ENCODE results near the gene DCDC1. TPM values are rescaled to one million over a fixed set of nuclear protein-coding genes. Genes with fewer than 3 reads are reported as not detected.

The DCDC1 gene
- total and polyA plus RNA-seq, 2 experiments from 2014 or later: 1.1 TPM; not detected in 1

GRCh38 chr11:31139479-31139878, 230.1 kb downstream of the DCDC1 start:
- no peaks in the 10 kb centered on the region for H3K36me3 ChIP-seq
- no peaks in the 10 kb centered on the region for H3K4me1 ChIP-seq (ENCODE audit: low read depth)
- no peak for DNase-seq (ENCODE audit: low read depth in 1 of 2, low spot score in 1 of 2)
- no peak for TF ChIP-seq CTCF (IDR thresholded peaks at IDR 0.05; ENCODE audit: low read depth, low read length)
- no peak overlapping the region for H3K27ac ChIP-seq
- no peaks in the 10 kb centered on the region for H3K9me3 ChIP-seq (ENCODE audit: low read depth)
- H3K4me3 ChIP-seq: no peak overlapping the region
- no peaks in the 10 kb centered on the region for H3K27me3 ChIP-seq

- no peak overlapping the region for H3K4me3 ChIP-seq
- no peak for DNase-seq (ENCODE audit: low read depth in 1 of 2, low spot score in 1 of 2)
- no peaks in the 10 kb centered on the region for H3K27me3 ChIP-seq
- no peak overlapping the region for H3K27ac ChIP-seq
- H3K36me3 ChIP-seq: no peaks in the 10 kb centered on the region
- TF ChIP-seq CTCF (IDR thresholded peaks at IDR 0.05; ENCODE audit: low read depth, low read length): no peak
- no peaks in the 10 kb centered on the region for H3K9me3 ChIP-seq (ENCODE audit: low read depth)
- H3K4me1 ChIP-seq (ENCODE audit: low read depth): no peaks in the 10 kb centered on the region
These were observed 236.8 kb downstream of the DCDC1 start for GRCh38 chr11:31132531-31133421.

GRCh38 chr11:31131760-31132159, 237.8 kb downstream of the DCDC1 start:
- Histone ChIP-seq H3K27ac (no peak overlapping the region), H3K36me3 (no peaks in the 10 kb centered on the region), H3K4me3 (no peak overlapping the region), H3K4me1 (ENCODE audit: low read depth) (no peaks in the 10 kb centered on the region), H3K9me3 (ENCODE audit: low read depth) (no peaks in the 10 kb centered on the region), H3K27me3 (no peaks in the 10 kb centered on the region)
- DNase-seq (ENCODE audit: low read depth in 1 of 2, low spot score in 1 of 2): no peak
- no peak for TF ChIP-seq CTCF (IDR thresholded peaks at IDR 0.05; ENCODE audit: low read depth, low read length)

- DNase-seq (ENCODE audit: low read depth in 1 of 2, low spot score in 1 of 2): no peak
- H3K27me3 ChIP-seq: no peaks in the 10 kb centered on the region
- no peak overlapping the region for H3K4me3 ChIP-seq
- H3K4me1 ChIP-seq (ENCODE audit: low read depth): no peaks in the 10 kb centered on the region
- H3K9me3 ChIP-seq (ENCODE audit: low read depth): no peaks in the 10 kb centered on the region
- H3K27ac ChIP-seq: no peak overlapping the region
- TF ChIP-seq CTCF (IDR thresholded peaks at IDR 0.05; ENCODE audit: low read depth, low read length): no peak
- no peaks in the 10 kb centered on the region for H3K36me3 ChIP-seq
These were observed 242.2 kb downstream of the DCDC1 start for GRCh38 chr11:31127290-31127689.

- H3K27ac ChIP-seq: no peak overlapping the region
- no peaks in the 10 kb centered on the region for H3K4me1 ChIP-seq (ENCODE audit: low read depth)
- H3K27me3 ChIP-seq: no peaks in the 10 kb centered on the region
- H3K4me3 ChIP-seq: no peak overlapping the region
- TF ChIP-seq CTCF (IDR thresholded peaks at IDR 0.05; ENCODE audit: low read depth, low read length): no peak
- DNase-seq (ENCODE audit: low read depth in 1 of 2, low spot score in 1 of 2): no peak
- no peaks in the 10 kb centered on the region for H3K9me3 ChIP-seq (ENCODE audit: low read depth)
- H3K36me3 ChIP-seq: no peaks in the 10 kb centered on the region
These were observed 249.1 kb downstream of the DCDC1 start for GRCh38 chr11:31120428-31120827.
